HG03045 (cell line): ENCODE data around the gene LDLRAD2.
"Not testable (repeated sequence)": the region's sequence is repeated elsewhere in the genome, so short reads cannot be mapped to it uniquely, and the experiment has no call there.

ENCODE experiments used
- ATAC-seq: cut with Tn5 transposase; IDR thresholded peaks from one replicate; pipeline ENCODE4 v1.9.1; 2021; ENCODE audit warnings: mild to moderate bottlenecking, moderate library complexity; ENCODE audit not compliant: unreplicated experiment

Gene LDLRAD2

DNA sequence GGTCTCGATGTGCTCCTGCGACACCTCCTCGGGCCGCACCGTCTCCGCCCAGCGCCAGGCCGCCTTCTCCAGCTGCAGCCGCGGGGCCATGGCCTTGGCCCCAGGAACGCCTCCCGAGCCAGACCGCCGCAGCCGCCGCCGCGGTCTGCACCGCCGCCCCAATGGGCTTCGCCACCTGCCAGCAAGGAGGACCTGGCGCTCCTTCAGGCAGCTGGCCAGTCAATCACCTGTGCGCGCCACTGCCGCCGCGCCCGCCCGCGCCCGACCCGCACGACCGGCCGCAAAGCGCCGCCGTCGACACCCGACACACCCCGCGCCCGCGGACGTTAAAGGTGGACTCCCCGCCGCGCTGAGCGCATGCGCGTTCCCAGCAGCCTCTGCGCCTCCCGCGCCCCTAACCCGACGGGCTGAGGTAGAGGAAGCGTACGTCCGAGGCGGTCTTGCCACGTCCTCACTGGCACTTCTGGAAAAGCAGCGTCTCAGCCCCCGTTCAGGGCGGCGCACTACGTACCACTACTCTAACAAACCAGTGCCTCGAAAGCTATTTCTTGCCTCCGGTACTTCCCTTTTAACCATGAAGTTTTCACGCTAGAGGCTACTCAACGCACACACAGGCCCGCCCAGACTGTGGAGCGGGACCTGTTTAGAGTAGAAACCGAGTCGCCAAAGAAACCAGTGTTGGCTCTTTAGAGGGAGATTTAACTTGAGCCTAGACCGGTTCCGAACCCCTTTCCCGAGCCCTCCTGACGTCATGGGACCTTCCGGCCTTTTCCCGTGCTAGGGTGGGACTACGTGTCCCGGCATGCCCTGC lies 29.0 kb upstream of the LDLRAD2 start, which contains the start of gene USP48:
Gene USP48, minus strand, starts transcription at position 282 of the 811 bp plus-strand sequence. Its CDS starts 192 bp downstream, at position 90.
- peak; percentile 71 for ATAC-seq

DNA sequence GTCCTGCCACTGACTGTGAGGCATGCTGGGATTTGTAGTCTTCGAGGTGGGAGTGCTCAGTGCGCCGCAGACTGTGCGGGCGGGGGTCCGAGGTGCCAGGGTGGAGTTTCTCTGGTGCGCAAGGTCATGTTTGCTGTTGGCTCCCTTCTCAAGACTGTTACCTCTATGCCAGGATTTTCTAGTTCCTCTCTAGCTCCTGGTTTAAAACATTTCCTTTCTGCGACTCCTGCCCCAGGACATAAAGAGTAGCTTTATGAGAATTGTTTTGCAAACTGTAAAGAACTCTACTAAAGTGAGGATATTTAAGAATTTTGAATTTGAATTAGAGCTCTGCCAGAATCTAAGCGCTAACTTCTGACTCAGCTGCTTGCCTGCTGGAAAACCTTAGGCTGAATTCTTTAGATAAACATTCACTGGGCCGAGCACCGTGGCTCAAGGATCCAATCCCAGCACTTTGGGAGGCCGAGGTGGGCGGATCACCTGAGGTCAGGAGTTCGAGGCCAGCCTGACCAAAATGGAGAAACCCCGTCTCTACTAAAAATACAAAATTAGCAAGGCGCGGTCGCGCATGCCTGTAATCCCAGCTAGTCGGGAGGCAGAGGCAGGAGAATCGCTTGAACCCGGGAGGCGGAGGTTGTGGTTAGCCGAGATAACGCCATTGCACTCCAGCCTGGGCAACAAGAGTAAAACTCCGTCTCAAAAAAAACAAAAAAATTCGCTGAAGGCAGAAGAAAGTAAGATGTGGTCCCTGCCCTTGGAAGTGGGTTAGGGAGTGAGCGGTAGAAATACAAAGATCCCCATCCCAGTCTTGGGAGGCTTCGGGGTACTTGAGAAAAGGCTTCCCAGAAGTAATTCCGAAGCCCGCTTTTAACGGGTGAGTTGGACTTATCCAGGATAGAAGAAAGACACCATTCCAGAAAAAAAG lies 28.1 kb upstream of the LDLRAD2 start:
- ATAC-seq: no peak

DNA sequence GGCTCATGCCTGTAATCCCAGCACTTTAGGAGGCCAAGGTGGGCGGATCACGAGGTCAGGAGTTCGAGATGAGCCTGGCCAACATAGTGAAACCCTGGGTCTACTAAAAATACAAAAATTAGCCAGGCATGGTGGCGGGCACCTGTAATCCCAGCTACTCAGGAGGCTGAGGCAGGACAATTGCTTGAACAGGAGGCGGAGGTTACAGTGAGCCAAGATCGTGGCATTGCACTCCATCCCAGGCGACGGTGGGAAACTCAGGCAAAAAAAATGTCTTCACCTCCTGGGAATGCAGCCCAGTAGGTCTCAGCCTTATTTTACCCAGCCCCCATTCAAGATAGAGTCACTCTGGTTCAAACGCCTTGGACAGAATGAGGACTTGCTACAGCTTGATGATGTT lies 26.3 kb upstream of the LDLRAD2 start:
- not testable (repeated sequence) for ATAC-seq

DNA sequence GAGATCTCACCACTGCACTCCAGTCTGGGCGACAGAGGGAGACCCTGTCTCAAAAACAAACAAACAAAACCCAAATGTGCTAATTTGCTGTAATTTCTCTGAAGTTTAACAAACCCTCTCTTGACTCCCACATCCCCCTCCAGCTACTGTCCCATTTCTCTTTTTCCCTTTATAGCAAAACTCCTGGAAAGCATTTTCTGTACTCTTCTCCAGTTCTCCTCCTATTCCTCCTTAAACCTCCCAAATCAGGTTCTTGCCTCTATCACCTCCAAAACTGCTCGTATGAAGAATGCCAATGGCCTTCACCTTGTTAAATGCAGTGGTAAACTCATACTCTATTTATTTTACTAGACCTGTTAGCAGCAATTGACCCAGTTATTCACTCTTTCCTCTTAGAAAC lies 25.4 kb upstream of the LDLRAD2 start:
- no peak for ATAC-seq

DNA sequence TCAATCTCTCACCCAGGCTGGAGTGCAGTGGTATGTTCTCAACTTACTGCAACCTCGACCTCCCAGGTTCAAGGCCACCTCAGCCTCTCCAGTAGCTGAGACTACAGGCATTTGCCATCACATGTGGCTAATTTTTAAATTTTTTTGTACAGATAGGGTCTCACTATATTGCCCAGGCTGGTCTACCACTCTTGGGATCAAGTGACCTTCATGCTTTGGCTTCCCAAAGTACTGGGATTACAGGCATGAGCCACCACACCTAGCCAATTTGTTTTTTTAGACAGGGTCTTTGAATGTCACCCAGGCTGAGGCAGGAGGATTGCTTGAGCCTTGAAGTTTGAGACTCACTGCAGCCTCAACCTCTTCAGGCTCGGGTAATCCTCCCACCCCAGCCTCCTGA lies 19.0 kb upstream of the LDLRAD2 start:
- no peak for ATAC-seq

DNA sequence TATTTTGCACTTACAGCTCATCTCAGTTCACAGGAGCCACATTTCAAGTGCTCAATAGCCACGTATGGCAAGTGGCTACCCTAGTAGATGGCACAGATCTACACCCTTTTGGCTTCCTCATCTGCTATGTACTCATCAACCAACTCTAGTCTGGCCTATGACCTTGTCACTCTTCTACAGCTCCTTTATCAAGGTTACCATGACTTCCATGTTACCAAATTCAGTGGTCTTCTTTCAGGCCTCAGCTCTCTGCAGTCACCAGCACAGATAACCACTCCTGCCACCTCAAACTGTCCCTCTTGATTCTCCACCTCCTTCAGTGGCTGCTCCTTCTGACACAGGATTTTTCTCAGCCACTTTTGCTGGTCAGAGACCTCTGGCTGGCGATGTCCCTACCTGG lies 17.4 kb upstream of the LDLRAD2 start:
- ATAC-seq: no peak

DNA sequence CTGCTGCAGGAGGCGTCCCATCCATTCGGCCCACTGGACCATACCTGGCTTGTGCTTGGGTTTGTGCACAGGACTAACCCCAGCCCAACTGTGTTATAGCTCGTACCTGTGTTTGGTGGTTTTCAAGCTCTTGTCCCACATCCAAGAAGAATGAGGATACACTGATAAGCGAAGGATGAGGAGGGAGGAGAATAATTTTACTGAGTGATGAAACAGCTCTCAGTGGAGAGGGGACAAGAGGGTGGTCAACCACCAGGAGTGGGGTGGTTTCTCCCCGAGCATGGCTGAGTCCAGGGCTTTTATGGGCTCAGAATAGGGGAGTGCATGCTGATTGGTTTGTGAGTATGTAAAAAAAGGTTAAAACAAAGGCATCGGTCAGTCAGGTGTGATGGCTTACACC lies 17.0 kb upstream of the LDLRAD2 start:
- ATAC-seq: no peak

DNA sequence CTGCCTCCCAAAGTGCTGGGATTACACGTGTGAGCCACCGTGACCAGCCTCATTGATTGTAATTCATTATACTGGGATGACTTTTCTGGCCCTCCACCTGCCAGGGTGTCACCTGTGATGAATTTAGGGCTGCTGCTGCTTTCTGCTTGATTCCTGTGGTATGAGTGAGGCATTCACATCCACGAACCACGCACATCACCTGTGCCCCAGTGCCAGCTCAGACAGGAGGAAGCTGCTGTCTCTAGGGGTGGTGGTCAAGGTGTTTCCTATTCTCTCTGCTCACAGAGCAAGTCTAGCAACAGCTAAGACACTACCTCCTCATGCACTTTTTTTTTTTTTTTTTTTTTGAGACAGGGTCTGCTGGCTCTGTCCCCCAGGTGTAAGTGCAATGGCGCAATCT lies 12.3 kb upstream of the LDLRAD2 start:
- no peak for ATAC-seq

DNA sequence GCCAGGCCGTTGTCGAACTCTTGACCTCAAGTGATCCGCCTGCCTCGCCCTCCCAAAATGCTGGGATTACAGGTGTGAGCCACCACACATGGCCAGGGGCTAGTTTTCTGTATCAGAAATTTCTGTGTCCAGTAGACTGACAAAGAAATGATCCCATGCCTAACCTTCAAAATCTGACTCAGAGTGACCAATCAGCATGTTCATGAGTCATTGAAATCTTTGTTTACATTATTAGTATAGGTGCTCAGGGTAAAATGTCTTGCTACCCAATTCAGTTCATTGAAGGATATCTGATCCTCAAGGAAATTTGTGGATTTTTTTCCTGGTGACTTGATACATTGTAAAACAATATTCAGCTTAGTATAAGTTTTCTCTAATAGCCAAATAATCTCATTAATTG lies 11.0 kb upstream of the LDLRAD2 start:
- ATAC-seq: no peak

DNA sequence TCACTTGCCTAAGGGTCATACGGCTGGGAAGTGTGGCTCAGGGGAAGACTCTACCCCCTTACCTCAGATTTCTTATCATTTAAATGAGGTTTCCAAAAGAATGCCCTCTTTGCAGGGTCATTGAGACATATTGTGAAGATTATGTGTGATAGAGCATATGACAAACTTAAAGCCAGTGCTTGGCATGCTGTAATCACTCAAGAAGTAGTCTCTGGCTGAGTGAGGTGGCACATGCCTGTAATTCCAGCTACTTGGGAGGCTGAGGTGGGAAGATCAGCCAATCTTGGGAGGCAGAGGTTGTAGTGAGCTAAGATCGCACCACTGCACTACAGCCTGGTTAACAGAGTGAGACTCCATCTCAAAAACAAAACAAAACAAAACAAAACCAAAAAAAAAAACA lies 7.5 kb upstream of the LDLRAD2 start:
- no peak for ATAC-seq

DNA sequence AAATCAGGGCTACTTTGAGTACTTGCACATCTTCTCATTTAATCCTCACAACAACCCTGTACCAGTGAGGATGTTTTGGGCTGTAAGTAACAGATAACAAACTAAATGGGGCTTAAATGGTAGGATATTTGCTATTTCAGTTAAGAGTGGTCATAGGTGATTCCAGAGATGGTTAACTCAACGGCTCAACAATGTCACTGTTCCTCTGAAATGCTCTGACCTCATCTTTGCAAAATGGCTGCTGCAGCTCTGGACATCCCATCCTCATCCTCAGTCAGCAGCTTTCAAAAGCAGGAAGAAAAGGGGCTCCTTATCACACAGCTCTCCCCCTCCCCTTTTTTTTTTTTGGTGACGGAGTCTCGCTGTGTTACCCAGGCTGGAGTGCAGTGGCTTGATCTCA lies 1.5 kb downstream of the LDLRAD2 start:
- no peak for ATAC-seq

DNA sequence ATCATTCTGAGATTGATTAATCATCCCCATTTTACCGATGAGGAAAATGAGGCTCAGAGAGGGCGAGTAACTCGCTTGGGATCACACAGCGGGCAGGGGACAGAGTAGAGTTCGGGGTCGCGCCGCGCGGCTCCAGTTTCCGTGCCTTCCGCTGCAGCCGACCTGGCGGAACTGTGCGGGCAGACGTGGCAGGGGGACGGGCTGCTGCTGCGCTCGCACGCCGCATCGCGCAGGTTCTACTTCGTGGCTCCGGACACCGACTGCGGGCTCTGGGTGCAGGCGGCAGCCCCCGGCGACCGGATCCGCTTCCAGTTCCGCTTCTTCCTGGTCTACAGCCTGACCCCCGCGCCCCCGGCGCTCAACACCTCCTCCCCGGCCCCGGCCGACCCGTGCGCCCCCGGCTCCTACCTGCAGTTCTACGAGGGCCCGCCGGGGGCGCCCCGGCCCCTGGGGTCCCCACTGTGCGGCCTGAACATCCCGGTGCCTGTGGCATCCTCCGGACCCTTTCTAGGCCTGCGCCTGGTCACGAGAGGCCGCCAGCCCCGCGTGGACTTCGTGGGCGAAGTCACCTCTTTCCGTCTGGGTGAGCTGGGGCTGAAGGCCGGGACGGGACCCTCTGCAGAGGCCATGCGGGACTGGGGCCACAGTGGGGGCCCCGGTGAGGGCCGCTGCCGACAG lies 2.3 kb downstream of the LDLRAD2 start:
- ATAC-seq: no peak

DNA sequence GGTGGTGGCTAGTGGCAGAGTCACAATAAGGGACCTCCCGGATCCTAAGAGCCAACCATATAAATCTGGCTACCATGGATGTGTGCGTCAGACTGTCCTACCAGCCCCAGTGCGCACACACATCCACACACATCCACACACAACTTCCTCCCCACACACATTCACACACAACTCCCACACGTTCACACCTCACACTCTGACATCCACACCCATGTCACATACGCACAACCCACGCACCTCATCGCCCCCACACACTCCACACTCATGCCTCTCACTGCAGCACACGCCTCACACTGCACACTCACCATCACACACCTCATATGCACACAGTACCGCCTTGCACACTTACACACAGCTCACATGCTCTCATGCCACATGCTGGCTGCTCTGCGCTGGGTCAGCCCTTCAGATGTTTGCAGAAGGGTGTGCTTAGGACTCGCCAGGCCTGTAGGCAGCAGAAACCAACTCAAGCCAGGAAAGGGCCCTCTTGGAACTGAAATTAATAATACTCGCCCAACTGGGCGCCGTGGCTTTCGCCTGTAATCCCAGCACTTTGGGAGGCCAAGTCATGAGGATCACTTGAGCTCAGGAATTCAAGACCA lies 3.0 kb downstream of the LDLRAD2 start:
- ATAC-seq: no peak

DNA sequence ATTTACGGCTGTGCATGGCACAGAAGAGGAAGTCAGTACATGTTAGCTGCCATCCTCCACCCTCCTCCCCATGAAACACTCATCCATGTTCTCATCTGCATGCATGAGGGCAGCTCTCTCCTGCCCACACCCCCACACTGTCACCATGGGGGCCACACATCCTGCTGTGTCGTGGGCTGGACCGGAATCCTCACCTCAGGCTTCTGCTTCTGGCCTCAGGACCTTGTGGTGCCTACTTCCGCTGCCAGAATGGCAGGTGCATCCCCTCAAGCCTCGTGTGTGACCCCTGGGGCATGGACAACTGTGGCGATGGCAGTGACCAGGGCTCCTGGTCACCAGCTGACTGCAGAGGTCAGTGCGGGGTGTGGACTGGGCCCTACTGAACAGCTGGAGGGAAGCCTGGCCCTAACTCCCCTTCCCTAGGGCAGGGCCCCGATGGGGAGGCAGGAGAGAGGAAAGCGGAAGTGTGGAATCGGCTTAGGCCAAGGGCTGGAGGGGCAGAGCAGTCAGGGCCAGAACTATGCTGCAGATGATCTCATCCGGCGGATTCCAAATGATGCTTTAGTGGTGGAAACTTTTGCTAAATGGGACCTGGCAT lies 3.8 kb downstream of the LDLRAD2 start:
- no peak for ATAC-seq

DNA sequence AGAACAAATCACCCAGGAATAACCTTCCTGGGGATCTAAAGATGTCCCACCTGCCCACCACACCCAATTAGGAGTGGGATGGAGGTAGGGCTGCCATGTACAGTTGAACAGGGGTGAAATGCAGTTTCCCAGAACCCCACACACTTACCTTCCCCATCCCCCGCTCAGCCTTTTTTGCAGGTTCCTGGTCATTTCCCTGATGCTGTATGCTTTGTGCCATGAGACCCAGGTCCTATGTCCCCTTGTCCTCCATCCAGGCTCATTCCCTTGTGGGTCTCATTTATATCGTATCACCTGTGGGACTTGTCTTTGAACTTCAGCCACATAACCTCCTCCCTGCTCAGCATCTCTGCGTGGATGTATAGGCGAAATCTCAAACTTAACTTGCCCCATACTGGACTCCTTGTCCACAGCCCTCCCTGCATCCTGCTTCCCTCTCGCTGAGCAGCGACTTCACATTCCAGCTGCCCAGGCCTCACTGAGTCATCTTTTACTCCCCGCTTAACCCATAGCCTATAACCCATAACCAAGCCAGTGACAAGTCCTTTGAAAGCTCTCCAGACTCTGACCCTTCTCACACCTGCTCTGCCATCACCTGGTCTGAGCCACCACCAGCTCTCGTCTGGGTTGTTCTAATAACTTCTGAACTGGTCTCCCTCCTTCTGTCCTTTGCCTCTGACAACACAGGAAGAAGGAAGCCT lies 4.7 kb downstream of the LDLRAD2 start:
- no peak for ATAC-seq

DNA sequence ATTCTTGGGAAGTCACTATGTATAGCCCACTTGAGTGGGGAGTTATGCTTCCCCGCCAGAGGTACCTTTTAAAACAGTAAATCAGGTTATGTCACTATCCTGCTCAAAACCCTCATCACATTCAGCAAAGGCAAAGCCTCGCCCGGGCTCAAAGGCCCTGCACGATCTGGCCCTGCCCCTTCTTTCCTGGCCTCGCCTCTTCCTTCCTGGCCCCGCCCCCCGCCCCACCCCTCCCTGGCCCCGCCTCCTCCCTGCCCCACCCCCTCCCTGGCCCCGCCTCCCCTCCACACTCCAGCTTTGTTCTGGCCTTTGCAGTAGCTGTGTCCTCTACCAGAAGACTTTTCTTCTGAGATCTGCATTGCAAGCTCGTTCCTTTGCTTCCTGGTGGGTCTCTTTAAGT lies 6.6 kb downstream of the LDLRAD2 start:
- ATAC-seq: no peak

DNA sequence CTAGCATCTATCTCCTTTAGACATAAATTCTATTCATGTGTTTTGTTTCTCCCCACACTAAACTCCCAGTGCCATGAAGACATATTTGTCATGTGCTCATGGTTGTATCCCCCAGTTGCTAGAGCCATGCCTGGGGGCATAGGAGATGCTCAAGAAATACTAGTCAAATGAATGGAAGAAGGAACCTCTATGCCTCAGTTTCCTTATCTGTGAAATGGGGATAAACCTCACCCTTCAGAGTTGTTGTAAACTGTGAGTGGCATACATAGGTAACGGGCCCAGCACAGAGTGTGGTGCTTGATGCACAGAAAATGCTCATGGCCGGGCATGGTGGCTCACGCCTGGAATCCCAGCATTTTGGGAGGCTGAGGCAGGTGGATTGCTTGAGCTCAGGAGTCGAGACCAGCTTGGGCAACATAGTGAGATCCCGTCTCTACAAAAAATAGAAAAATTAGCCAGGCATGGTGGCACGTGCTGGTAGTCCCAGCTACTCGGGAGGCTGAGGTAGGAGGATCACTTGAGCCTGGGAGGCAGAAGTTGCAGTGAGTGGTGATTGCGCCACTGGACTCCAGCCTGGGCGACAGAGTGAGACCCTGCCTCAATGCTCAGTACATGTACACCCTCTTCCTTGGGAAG lies 8.7 kb downstream of the LDLRAD2 start:
- no peak for ATAC-seq

DNA sequence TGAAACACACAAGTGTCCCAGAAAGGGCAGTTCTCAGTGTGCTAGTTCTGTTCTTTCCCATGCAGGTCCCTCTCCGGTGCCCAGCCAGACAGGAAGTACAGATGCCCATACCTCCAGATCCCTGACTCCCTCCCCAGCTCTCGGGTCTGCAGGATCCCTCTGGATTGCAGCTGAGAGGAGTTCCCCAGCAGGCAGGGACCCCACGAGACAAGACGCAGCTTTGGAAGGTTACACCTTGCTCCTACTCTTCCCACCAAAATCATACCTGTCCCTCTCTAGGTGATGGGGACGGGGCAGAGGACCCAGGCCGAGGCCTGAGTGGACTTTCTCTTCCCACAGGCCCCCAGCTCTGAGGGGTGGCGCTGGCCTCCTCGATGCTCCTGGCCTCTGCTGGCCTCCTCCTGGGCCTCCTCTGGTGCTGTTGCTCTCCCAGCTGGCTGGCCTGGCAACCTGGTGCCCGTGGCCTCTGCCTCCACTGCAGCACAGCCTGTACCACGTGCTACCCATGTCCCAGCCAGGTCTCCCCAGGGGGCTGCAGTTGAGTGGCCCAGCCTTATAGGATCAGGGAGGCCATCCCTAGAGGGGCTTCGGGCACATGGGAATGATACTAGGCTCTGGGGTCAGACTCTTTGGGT lies 9.4 kb downstream of the LDLRAD2 start:
- ATAC-seq: no peak

DNA sequence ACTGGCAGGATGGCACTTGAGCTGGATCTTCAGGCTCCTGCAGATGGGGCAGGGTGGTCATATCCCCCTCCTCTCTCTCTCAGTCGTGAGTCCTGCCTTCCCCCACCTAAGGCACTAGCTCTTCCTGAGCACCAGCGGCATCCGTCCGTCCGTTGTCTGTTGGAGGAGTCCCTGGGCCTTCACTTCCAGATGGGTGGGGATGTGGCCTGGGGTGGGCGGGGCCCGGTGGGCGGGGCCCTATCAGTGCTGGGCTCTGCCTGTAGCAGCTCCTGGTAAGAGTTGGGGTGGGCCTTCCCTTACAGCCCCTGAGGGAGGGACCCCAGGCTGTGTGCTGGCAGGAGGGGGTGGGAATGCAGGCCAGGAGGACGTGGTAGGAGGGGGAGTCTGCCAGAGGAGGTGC lies 10.3 kb downstream of the LDLRAD2 start:
- no peak for ATAC-seq
